Cerebellar nuclear complex (tissue), 1 donor: ENCODE measurements around the gene UBC.

Experiments
- DNase-seq, 2 experiments: peaks; one replicate each; lab custom pipeline; 2025; lab: John Stamatoyannopoulos, UW

Gene UBC

DNA sequence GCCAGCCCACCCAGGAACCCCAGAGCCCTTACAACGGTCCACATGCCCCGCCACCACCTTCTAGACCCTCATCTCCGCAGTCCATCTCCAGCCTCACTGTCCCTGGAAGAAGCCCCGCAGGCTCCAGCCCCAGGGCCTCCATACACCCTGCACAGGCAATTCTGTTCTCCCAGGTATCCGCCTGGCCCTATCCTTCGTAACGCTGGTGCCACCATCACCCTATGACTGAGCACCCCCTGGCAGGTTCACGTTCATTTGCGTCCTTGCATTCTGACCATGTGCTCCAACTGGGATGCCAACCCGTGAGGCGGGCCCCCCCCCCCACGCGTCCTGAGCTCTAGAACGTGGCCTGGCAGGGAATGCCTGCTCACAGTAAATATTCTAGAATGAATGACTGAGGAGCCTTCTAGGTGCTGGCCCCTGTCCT is 50.1 kb downstream of the UBC start:
- DNase-seq: no peak

DNA sequence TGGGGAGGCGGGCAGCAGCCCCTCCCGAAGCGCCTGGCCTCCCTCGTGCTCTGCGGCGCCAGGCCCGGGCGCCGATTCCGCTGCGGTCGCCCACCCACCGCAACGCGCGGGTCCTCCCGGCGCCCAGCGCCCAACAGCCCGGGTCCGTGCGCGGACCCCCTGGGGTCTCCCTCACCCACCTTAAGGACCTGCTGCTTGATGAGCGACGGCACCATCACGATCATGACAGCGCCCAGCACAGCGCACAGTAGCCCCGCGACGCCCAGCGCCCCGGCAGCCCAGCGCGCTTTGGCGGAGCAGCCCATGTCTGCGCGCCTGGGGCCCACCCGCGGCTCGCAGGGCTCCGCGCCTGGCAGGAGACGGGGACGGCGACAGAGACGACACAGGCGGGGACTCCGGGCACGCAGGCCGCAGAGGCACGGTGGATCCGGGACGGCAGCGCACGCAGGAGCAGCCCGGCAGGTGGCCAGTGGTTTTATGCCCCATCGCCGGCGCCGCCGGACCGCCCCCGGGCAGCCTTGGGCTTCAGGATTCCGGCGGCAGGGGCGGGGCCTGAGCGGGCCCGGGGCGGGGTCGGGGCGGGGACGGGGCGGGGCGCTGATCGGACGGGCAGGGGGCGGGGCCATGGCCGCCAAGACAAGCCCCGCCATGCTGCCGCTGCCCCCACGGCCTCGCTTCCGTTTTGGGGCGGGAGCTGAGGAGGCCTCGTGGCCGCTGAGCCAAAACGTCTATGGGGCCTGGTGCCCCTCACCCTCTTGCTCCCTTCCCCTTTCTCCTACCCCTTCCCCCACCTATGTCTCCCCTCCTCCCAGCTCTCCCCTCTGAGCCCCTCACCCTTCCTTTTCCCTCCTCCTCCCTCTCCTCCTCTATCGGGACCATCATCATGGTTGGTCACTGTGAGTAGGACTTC is 50.8 kb downstream of the UBC start, which contains the start of gene SCARB1:
SCARB1 (minus strand) TSS at position 449 of the 910 bp plus-strand sequence; CDS start at position 305, 144 bp downstream.
- DNase-seq: no peak

DNA sequence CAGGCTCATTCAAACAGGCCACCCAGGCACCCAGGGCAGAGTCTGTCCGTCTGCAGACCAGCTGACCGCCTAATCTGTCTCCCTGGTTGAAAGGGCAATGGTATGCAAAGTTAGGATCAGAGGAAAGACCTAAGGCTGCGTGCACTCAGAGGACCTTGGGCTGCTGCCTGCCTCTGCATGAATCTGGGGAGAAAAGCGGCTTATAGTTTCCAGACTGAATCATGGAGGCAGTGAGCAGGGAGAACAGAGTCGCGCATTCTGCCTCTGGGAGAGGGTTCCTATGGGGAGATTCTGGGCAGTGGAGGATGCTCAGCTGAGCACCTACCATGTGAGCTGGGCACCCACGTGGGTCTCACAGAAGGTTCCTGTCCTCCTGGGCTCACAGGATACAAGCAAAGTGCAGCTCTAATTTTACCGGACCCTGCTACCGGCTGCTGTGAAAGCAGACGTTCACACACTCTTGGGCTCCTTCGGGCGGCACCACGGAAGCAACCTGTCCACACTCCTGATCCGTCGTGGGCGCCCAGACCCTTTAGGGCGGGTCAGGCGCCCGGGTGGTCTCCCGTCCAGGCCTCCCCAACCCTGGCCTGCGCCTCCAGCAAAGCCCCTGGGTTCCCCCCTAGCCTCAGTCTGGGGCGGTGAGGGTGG is 51.6 kb downstream of the UBC start:
- no peak for DNase-seq

DNA sequence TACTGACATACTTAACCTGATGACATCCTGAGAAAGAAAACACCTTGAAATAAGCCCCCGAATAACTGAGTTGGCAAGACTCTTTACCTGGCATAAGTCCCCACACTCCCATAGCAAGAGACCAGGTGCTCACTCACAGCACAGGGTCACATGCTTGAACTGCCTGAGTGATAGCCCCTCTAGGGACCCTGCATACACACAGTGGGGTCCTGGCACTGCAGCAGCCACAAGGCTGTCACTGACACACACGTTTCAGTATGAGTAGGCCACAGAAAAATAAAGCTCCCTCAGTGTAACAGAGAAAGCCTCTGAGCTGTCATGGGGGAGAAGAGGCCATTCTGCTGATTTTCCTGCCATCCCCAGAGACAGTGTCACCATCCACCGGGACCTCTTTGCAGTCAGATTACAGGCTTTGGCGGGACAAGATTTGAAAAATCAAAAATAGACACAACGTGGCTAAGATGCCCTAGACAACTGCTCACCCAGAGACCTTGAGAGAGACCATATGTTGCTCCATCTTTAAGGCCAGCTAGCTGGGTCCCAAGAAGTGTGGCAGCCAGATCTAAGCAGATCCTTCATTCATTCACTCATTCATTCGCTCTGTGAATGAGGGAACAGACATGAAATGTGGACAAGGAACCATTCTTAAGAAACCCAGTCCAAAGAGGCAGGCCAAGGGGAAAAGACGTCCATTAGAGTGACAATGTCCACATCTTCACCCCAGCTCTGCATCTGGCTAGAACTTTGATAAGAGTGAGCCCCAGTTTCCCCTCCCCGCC is 52.4 kb downstream of the UBC start:
- DNase-seq: no peak
